ENCODE data around the gene BCKDK. TPM values are rescaled to one million over a fixed set of nuclear protein-coding genes. Genes with fewer than 3 reads are reported as not detected.

BCKDK gene
- polyA plus RNA-seq, 3 donors, result 76.5 to 93.5 (median 90.8) TPM

DNA sequence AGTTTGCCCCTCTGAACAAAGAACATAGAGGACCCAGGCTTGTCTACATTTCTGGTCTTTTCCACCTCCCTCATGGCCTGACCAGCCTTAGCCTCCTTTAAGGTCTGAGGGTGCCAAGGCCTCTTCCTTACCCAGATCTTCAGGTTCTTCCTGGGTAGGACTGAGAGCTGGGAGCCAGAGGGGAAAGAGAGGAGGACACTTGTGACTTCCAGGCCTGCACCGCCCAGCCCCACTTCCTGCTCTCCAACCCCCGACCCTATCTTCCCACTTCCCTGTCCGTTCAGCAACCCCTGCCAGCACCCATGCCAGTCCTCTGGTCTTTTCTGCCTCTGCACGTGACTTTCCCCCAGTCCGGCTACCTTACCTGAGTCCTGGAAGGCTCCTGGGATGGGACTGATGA lies 41.1 kb downstream of the BCKDK start:
- H3K27ac ChIP-seq (ENCODE audit: low read depth in 1 of 2, low read length in 2 of 2), result peak overlapping the region; percentile 74 to 76
- peak overlapping the region; percentile 45 to 88 (median 80) for H3K27ac Mint-ChIP-seq

DNA sequence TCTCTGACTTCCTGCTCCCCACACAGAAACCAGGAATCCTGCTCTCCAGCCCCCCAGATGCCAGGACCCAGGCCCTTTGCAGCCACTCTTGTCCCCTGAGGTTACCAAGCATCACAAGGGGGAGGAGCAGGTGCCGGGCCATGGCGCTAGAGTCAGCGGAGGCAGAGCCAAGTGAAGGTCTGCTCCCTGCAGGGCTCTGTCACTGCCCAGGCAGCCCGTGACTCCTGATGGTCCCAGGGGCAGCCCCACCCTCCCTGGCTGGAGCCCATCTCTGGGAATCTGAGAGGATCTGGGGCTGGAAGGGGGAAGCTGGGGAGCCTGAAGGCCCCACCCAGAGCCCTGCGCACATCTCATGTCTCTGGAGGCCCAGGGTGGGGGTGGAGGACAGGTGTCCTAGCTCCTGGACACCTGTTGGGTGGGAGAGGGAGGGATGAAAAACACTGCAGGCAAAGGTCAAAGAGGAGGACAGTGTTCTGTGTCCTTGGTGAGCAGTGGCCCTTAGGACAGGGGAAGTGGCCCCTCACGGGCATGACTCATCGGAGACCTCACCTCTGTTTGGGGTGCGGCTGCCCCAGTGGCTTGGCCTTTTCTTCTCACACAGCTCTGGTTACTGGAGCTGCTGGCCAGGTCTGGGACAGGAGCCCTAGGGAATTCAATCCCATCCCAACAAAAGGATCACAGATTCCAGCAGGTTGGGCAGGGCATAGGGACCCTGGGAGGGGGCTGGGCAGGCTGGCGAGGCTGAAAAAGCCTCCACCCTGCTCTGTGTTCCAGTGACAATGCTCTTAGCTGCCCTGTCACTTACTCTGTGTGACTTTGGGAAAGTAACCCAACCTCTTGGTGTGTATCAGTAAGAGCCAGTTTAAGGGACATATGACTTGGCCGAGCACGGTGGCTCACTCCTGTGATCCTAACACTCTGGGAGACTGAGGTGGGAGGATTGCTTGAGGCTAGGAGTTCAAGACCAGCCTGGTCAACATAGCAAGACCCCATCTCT lies 42.0 kb downstream of the BCKDK start, which contains the start of gene PRSS36:
TSS of gene PRSS36 (minus strand) at position 173 of the 997 bp plus-strand sequence. CDS start at position 142, 31 bp downstream.
- intact Hi-C loops (cut with micrococcal nuclease), result loop anchor here (10.0 kb wide), 4 partner anchors 55 to 165 kb away; partner anchors contain the start of genes HSD3B7 (in 1 of the 2), PYDC1 (in 1 of the 2), TRIM72 (in 1 of the 2) and VKORC1 (in 1 of the 2)
- Mint-ChIP-seq H3K9me3 (peaks cover 0 to 5% (median 0%) of the 10 kb centered on the region in 7 donors), H3K27ac (peak within 1 kb of the TSS; percentile 73 to 89 (median 87))

More for the DNA sequence above, 41.1 kb downstream of the BCKDK start:
- intact Hi-C loops (cut with micrococcal nuclease), result loop anchor here (10.0 kb wide), 2 partner anchors 55 to 155 kb away; partner anchors contain the start of gene VKORC1 (in 1 of the 2)
- Histone ChIP-seq H3K4me1 (ENCODE audit: control insufficient read depth in 1 of 2, insufficient read depth in 2 of 2, low read length in 2 of 2) (peaks cover 46 to 52% of the 10 kb centered on the region in 2 donors), H3K79me2 (ENCODE audit: insufficient read depth, low read length) (no peaks in the 10 kb centered on the region), H4K20me1 (ENCODE audit: insufficient read depth, low read length) (no peaks in the 10 kb centered on the region), H2AFZ (ENCODE audit: insufficient read depth, low read depth, low read length, poor library complexity, severe bottlenecking) (peak overlapping the region; percentile 74), H3K9me3 (replicated peaks in 1 of 2; ENCODE audit: control insufficient read depth in 1 of 2, insufficient read depth in 1 of 2, low read length in 2 of 2) (no peaks in the 10 kb centered on the region), H3K9ac (ENCODE audit: insufficient read depth, low read length, poor library complexity, severe bottlenecking) (peak overlapping the region; percentile 39), H3K4me3 (replicated peaks in 1 of 3; ENCODE audit: low read depth in 2 of 3, low read length in 3 of 3) (peak overlapping the region in 1 of 3 experiments; percentile 30), H3K27me3 (ENCODE audit: control insufficient read depth in 2 of 2, insufficient read depth in 2 of 2, low read length in 2 of 2) (no peaks in the 10 kb centered on the region), H3K36me3 (replicated peaks in 1 of 2; ENCODE audit: control insufficient read depth in 1 of 2, insufficient read depth in 2 of 2, low read length in 2 of 2) (no peaks in the 10 kb centered on the region), H3K4me2 (replicated peaks; ENCODE audit: extremely low read depth, low read length, poor library complexity, severe bottlenecking) (peak overlapping the region; percentile 41)
- Mint-ChIP-seq H3K9me3 (peaks cover 0 to 8% (median 0%) of the 10 kb centered on the region in 7 donors), H3K4me3 (peak overlapping the region in 1 of 2 donors; percentile 67), H3K27me3 (ENCODE audit: low read depth in 3 of 3) (peaks cover 2 to 5% (median 2%) of the 10 kb centered on the region in 3 donors), H3K36me3 (no peaks in the 10 kb centered on the region), H3K4me1 (peaks cover 48% of the 10 kb centered on the region)
- TF ChIP-seq, protein P1, sequence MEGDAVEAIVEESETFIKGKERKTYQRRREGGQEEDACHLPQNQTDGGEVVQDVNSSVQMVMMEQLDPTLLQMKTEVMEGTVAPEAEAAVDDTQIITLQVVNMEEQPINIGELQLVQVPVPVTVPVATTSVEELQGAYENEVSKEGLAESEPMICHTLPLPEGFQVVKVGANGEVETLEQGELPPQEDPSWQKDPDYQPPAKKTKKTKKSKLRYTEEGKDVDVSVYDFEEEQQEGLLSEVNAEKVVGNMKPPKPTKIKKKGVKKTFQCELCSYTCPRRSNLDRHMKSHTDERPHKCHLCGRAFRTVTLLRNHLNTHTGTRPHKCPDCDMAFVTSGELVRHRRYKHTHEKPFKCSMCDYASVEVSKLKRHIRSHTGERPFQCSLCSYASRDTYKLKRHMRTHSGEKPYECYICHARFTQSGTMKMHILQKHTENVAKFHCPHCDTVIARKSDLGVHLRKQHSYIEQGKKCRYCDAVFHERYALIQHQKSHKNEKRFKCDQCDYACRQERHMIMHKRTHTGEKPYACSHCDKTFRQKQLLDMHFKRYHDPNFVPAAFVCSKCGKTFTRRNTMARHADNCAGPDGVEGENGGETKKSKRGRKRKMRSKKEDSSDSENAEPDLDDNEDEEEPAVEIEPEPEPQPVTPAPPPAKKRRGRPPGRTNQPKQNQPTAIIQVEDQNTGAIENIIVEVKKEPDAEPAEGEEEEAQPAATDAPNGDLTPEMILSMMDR (IDR thresholded peaks at IDR 0.05), result no peak
- DNase-seq, result peak in 2 of 3 donors; percentile 8 to 21
- WGBS (ENCODE audit: insufficient coverage), result 25% methylated on average over 4 of the region's 5 CpGs

More for the DNA sequence above, 42.0 kb downstream of the BCKDK start, which contains the start of gene PRSS36:
- WGBS (ENCODE audit: insufficient coverage), result 44% methylated on average over 6 of the region's 11 CpGs
- Mint-ChIP-seq H3K4me1 (peaks cover 46% of the 10 kb centered on the region), H3K27me3 (ENCODE audit: low read depth in 3 of 3) (peaks cover 0 to 5% (median 4%) of the 10 kb centered on the region in 3 donors), H3K36me3 (no peaks in the 10 kb centered on the region), H3K4me3 (peak within 1 kb of the TSS in 1 of 2 donors; percentile 67)
- Histone ChIP-seq H3K27me3 (ENCODE audit: control insufficient read depth in 2 of 2, insufficient read depth in 2 of 2, low read length in 2 of 2) (no peaks in the 10 kb centered on the region), H4K20me1 (ENCODE audit: insufficient read depth, low read length) (no peaks in the 10 kb centered on the region), H3K4me2 (replicated peaks; ENCODE audit: extremely low read depth, low read length, poor library complexity, severe bottlenecking) (peak within 1 kb of the TSS; percentile 41), H3K27ac (ENCODE audit: low read depth in 1 of 2, low read length in 2 of 2) (peak within 1 kb of the TSS; percentile 74 to 76), H3K4me3 (replicated peaks in 1 of 3; ENCODE audit: low read depth in 2 of 3, low read length in 3 of 3) (peak within 1 kb of the TSS in 1 of 3 experiments; percentile 30), H3K4me1 (ENCODE audit: control insufficient read depth in 1 of 2, insufficient read depth in 2 of 2, low read length in 2 of 2) (peaks cover 45 to 52% of the 10 kb centered on the region in 2 donors), H3K9ac (ENCODE audit: insufficient read depth, low read length, poor library complexity, severe bottlenecking) (peak within 1 kb of the TSS; percentile 39), H3K79me2 (ENCODE audit: insufficient read depth, low read length) (no peaks in the 10 kb centered on the region), H2AFZ (ENCODE audit: insufficient read depth, low read depth, low read length, poor library complexity, severe bottlenecking) (peak within 1 kb of the TSS; percentile 74), H3K36me3 (replicated peaks in 1 of 2; ENCODE audit: control insufficient read depth in 1 of 2, insufficient read depth in 2 of 2, low read length in 2 of 2) (no peaks in the 10 kb centered on the region), H3K9me3 (replicated peaks in 1 of 2; ENCODE audit: control insufficient read depth in 1 of 2, insufficient read depth in 1 of 2, low read length in 2 of 2) (no peaks in the 10 kb centered on the region)
- peak; percentile 49 to 82 (median 77) for DNase-seq
- TF ChIP-seq, protein P1 (IDR thresholded peaks at IDR 0.05), result no peak

Data from CD14-positive monocyte (primary cell).